ENCODE results near the gene BTBD9. TPM values are rescaled to one million over a fixed set of nuclear protein-coding genes. Genes with fewer than 3 reads are reported as not detected.

The BTBD9 gene
- total RNA-seq, 2 donors from 2014 or later: 26.1 to 31.3 TPM

DNA sequence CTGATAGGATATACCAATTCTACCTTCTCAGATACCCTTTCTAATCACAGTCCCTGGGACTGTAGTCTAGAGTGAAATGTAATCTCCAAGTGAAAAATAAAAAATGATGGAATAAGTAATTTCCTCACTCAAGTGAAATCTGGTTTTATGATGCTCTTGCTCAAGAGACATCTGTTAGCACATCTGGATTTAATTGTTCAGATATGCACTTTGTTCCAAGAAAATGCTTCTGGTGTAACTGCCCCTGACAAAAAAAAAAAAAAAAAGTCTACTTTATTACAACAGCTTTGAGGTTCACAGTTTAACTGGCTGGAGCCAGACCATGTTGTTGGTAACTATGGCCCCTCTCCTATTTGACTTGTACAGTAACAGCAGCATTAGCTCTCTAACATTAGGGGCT lies 251.8 kb downstream of the BTBD9 start:
- intact Hi-C loops (cut with DNase I, micrococcal nuclease): no loop called here
- DNase-seq (no peak), ATAC-seq (no peak)

GRCh38 chr6:38387461-38387860 lies 252.3 kb downstream of the BTBD9 start:
- ATAC-seq (no peak), DNase-seq (no peak)
- intact Hi-C loops (cut with DNase I, micrococcal nuclease): no loop called here

DNA sequence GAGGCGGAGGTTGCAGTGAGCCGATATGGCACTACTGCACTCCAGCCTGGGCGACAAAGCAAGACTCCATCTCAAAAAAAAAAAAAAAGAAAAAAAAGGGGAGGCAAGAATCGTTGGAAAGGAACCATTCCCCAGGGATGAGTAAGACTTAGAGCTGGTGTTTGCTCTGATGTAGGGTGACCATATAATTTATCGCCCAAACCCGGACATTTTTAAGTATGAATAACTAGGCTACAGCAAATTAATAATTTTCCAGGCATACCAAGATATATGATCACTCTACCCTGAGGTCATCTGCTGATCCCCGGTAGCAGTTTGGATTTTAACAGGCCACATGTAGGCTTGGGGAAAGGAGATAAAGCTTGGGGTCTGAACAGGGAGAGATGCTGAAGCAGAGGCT lies 260.9 kb downstream of the BTBD9 start:
- DNase-seq: no peak
- intact Hi-C loops (cut with DNase I, micrococcal nuclease): no loop called here
- no peak for ATAC-seq

GRCh38 chr6:38375937-38376336 lies 263.8 kb downstream of the BTBD9 start:
- DNase-seq (no peak), ATAC-seq (no peak)
- intact Hi-C loops (cut with DNase I, micrococcal nuclease): no loop called here

DNA sequence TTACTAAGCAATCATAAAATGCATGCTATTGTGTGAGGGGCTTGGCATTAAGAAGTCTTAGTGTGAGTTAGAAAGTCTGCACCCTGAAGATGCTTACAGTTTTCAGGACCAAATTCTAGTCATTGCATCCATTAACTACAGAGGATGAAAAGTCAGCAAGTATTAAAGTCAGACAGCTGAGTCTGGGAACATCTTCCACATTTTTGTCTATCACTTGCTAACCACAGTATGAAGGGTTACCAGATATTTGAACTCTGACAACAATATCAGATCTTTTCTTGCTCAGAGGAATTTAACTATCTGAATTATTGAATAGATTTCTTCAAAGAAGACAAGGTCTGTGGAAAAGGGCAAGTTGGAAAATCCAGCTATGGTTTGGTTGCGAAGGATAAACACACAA lies 264.4 kb downstream of the BTBD9 start:
- intact Hi-C loops (cut with DNase I, micrococcal nuclease): no loop called here
- DNase-seq (no peak), ATAC-seq (no peak)

DNA sequence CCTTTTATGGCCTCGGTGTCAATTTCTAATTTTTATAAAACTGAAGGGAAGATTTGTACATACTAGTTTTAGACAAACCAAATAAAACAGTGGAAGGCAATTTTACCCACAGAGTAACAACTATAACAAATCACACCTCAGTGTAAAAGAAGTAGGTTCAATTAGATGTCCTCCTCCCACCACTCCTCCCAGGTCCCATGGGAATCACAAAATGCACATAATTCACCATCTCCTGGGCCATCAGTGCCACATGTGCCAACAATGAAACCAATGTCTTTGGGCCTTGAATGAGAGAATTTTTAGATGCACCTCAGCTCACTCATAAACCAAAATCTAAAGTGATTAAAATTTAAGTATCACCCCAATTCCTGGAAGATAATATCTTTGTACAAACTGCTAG lies 267.8 kb downstream of the BTBD9 start:
- intact Hi-C loops (cut with DNase I, micrococcal nuclease): no loop called here
- ATAC-seq (no peak), DNase-seq (no peak)

DNA sequence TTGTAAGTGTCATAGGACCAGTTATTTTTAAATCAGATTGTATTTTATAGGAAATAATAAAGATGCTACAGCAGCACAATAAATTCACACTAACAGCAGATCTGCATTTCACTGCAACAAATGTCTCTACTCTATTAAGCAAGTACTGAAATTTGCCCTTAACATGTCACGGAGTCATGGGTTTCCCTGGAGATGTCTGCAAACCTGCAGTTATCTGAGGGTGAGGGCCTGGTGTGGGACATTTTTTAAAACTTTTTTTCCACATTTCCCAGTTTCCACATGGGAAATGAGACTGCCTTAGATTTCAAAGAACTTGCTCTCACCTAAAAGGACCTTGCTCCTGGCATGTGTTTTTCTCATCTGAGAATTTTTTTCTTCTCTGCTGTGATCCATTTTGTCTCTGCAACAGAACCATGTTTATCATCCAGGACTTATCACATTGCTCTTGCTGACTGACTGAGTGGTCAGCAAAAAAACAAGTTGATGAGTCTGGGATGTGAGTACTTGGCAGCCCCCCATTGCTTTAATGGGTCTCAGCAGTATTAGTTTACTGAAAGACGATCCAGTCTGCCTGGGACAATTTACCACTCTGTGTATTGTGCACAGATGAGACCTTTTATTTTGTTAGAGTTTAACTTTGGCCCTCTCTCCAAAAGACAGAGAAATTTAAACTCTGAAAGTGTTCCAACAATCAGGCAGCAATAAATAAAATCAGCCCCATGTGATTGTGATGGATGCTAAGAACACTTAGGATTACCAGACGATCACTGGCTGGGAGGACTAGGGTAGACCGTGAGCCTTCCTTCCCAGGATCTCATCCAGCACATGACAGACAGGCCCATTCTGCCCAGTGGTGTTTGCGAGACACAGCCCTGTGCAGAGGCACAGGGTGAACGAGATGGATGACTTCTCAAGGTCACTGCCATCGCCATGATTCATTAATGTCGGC lies 268.8 kb downstream of the BTBD9 start:
- DNase-seq (no peak), ATAC-seq (no peak)
- intact Hi-C loops (cut with DNase I, micrococcal nuclease): no loop called here

DNA sequence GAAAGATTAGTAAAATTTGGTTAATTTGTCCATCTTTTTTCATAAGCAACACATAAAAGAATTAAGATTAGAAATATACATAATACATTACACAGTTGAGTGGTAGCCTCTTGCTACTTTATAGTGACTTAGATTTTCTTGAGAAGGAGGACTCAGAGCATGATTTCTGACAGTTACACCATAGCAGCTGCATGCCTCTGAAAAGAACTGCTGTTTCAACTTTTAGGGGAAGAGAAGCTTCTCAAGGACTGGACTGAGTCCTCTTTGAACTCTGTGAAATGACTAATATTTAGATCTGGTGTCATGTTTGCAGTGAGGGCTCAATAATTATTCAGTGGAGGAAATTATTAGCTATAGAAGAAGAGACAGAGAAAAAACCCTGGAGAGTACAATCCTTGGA lies 272.5 kb downstream of the BTBD9 start:
- intact Hi-C loops (cut with DNase I, micrococcal nuclease): no loop called here

GRCh38 chr6:38366234-38366633 lies 273.5 kb downstream of the BTBD9 start:
- intact Hi-C loops (cut with DNase I, micrococcal nuclease): no loop called here
- no peak for ATAC-seq
- no peak for DNase-seq

More for the DNA sequence above, 272.5 kb downstream of the BTBD9 start:
- no peak for ATAC-seq
- DNase-seq: no peak

- ATAC-seq: no peak
- intact Hi-C loops (cut with DNase I, micrococcal nuclease): no loop called here
- DNase-seq: no peak
These were observed 275.0 kb downstream of the BTBD9 start for GRCh38 chr6:38364775-38365174.

DNA sequence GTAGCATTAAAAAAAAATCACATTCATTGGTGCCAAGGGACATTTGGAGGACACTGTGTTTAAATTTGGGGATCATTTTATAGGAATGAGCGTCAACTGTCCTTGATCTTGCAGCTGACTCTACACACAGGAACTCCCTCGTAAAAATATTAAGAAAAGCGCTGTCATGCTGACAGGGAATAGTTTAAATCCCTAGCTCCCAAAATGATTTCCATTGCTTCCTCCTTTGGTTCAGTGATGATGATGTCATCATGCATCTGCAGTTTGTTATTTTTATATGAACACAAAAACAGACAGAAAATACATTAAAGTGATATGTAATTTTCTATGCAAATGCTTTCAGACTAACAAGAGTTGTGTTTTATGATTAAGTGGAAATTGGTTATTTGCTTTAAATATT lies 275.6 kb downstream of the BTBD9 start:
- ATAC-seq (no peak), DNase-seq (no peak)
- intact Hi-C loops (cut with DNase I, micrococcal nuclease): no loop called here

GRCh38 chr6:38355519-38355918 lies 284.2 kb downstream of the BTBD9 start:
- intact Hi-C loops (cut with DNase I, micrococcal nuclease): no loop called here
- ATAC-seq (no peak), DNase-seq (no peak)

DNA sequence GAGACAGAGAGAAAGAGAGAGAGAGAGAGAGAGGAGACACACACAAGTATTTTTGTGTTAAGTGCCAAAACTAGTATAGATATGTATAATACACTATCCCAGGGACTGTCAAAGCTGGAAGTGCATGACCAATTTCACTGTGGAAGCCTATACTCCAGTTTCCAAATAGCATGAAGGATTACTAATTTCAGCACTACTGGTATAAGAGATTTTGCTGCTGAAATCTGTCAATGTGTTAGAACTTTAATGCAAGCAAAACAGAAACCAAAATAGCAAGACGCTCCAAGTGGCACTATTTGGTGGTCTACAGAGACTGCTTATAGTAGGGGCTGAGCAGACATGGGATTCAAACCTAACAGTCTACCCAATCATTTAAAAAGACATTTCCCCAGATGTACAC lies 284.8 kb downstream of the BTBD9 start:
- DNase-seq (no peak), ATAC-seq (no peak)
- intact Hi-C loops (cut with DNase I, micrococcal nuclease): no loop called here

DNA sequence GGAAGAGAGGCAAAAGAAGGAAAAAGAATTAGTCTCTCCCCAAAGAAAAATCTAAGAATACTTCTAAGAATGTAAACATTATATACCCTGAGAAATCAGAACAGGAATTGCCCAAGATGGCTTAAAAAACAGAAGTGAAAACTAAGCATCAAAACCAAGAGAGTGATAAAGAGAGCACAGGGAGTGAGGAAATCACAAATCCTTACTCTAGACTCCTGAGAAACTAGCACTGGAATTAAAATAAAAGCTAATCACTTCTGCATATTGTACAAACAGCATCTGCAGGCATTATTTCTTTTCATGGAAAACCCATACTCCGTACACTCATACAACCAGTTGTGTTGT lies 285.7 kb downstream of the BTBD9 start:
- no peak for ATAC-seq

DNA sequence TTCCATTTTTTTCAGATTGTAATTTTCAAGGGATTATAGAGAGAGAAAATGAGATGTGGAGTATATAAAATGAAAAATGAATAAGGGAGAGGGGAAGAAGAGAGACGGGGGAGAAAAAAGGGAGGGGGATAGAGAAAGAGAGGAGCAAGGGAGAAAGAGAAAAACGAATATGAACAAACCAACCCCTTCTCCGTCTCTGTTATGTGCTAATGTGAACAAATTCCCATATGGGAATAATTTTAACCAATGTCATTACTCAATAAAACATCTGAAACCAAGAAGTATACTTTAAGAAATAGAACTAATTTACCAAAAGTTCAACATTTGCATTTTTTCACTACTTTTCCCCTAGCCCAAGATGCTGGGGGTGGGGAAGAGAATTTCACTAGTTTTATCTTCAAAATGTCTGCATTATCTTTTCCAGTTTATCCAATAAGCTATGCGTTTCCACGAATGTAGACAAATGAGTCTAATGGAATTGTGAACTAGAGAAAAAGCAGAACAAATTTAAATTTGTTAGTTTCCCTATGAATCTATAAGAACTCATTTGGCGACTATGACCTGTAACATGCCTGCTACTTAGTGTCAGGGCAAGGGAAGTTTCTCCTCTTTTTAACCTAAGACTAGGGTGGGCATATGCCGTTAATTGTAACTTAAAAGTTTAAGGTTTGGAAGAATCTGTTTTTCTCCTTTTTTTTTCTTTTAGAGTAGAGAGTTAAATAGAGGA lies 286.3 kb downstream of the BTBD9 start:
- DNase-seq: no peak
- no peak for ATAC-seq
- intact Hi-C loops (cut with DNase I, micrococcal nuclease): no loop called here

More for the DNA sequence above, 285.7 kb downstream of the BTBD9 start:
- no peak for DNase-seq
- intact Hi-C loops (cut with DNase I, micrococcal nuclease): no loop called here

DNA sequence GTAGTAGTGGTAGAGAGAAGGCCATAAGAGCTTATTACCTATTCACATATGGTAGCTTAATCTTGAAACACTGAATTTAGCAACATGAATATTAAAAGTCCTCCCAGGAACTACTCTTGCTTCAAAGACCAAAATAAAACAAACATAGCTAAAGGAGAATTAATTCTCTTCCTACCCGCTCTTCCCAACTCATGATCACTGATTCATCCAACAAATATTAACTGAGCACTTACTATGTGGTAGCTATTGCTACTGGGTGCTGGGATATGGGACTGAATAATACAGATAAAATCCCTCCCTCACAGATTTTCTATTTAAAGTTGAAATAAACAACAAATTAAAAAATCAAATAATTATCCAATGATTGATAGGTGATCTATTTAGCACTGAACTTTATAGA lies 287.1 kb downstream of the BTBD9 start:
- ATAC-seq (no peak), DNase-seq (no peak)
- intact Hi-C loops (cut with DNase I, micrococcal nuclease): no loop called here

- DNase-seq: no peak
- intact Hi-C loops (cut with DNase I, micrococcal nuclease): no loop called here
- no peak for ATAC-seq
These were observed 288.8 kb downstream of the BTBD9 start for GRCh38 chr6:38350942-38351341.

DNA sequence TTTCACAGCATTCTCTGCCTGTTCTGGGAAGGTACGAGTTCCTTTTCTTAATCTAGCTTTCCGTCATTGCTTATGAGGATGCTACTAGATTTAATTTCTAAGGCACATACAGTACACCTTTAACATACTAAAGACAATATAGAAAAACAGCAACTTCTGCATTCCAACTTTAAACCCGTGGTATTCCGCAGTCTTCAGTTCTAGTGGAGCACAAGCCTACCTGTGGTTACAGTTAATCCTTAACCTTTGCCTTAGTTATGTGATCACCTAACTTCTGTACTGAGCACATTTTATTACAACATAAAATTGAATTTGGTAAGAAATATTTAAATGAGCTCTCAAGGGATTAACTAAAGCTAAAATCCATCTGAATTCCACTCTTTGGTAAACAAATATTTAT lies 289.5 kb downstream of the BTBD9 start:
- no peak for ATAC-seq
- intact Hi-C loops (cut with DNase I, micrococcal nuclease): no loop called here
- no peak for DNase-seq

GRCh38 chr6:38349795-38350194 lies 289.9 kb downstream of the BTBD9 start:
- ATAC-seq: no peak
- intact Hi-C loops (cut with DNase I, micrococcal nuclease): no loop called here
- no peak for DNase-seq

- no peak for DNase-seq
- ATAC-seq: no peak
- intact Hi-C loops (cut with DNase I, micrococcal nuclease): no loop called here
These were observed 290.5 kb downstream of the BTBD9 start for GRCh38 chr6:38349221-38349620.

Measured in left colon (tissue), 2 donors.